WTC11 (cell line): ENCODE data around the gene MYPN. TPM values are rescaled to one million over a fixed set of nuclear protein-coding genes. Genes with fewer than 3 reads are reported as not detected.
"Not testable (repeated sequence)": the region's sequence is repeated elsewhere in the genome, so short reads cannot be mapped to it uniquely, and the experiment has no call there.

Experiments used
- ATAC-seq: fragments of 200-7000 bp; cut with Tn5 transposase; 2 replicates; pipeline ENCODE4 v1.10.0; 2021; ENCODE audit warnings: mild to moderate bottlenecking, moderate library complexity
- CTCF ChIA-PET: fragments of 300-600 bp; sonication (Branson Sonifier 250); formaldehyde crosslinking; loops from one replicate; lab custom pipeline; 2021; ENCODE audit warnings: antibody characterized with exemption; lab: Charles Lee
- POLR2A ChIA-PET: fragments of 350-600 bp; sonication (Branson Sonifier 250); formaldehyde crosslinking; loops from one replicate; lab custom pipeline; 2021; ENCODE audit warnings: antibody characterized with exemption; lab: Charles Lee
- DNase-seq: peaks from one replicate; pipeline ENCODE4 v3.0.0; 2021; ENCODE audit warnings: low spot score
- H3K27ac Mint-ChIP-seq: 2 replicates; pipeline ENCODE4 v1.8.0; 2021; ENCODE audit warnings: mixed read lengths
- H3K27me3 Mint-ChIP-seq: 2 replicates; pipeline ENCODE4 v1.8.0; 2021; ENCODE audit warnings: low read depth, mild to moderate bottlenecking, moderate library complexity, mixed read lengths
- H3K36me3 Mint-ChIP-seq: 2 replicates; pipeline ENCODE4 v1.8.0; 2021; ENCODE audit warnings: mixed read lengths
- H3K4me1 Mint-ChIP-seq: 2 replicates; pipeline ENCODE4 v1.8.0; 2022; ENCODE audit warnings: mixed read lengths
- H3K4me3 Mint-ChIP-seq: 2 replicates; pipeline ENCODE4 v1.8.0; 2021; ENCODE audit warnings: mild to moderate bottlenecking, moderate library complexity, mixed read lengths
- H3K9me3 Mint-ChIP-seq: 2 replicates; pipeline ENCODE4 v1.8.0; 2021; ENCODE audit warnings: mixed read lengths
- ATF1 ChIP-seq: sonication (generic); formaldehyde crosslinking; IDR thresholded peaks from 2 replicates; pipeline ENCODE4 v1.8.1; 2023; ENCODE audit warnings: mild to moderate bottlenecking, moderate library complexity, missing genetic modification reagents
- CREM ChIP-seq: sonication (generic); formaldehyde crosslinking; IDR thresholded peaks from 2 replicates; pipeline ENCODE4 v1.8.1; 2022; ENCODE audit warnings: mild to moderate bottlenecking, missing genetic modification reagents, moderate library complexity
- ETV6 ChIP-seq: sonication (generic); formaldehyde crosslinking; IDR thresholded peaks from 2 replicates; pipeline ENCODE4 v1.8.1; 2022; ENCODE audit warnings: mild to moderate bottlenecking, missing genetic modification reagents
- KAT7 ChIP-seq: sonication (generic); formaldehyde crosslinking; IDR thresholded peaks from 2 replicates; pipeline ENCODE4 v1.8.1; 2023; ENCODE audit warnings: missing genetic modification reagents, mild to moderate bottlenecking, borderline replicate concordance
- MXD4 ChIP-seq: fragments of 250-450 bp; sonication (Bioruptor Pico); IDR thresholded peaks from 2 replicates; pipeline ENCODE4 v1.8.0; 2021; ENCODE audit warnings: mild to moderate bottlenecking, moderate library complexity, borderline replicate concordance
- MYBL2 ChIP-seq: sonication (generic); formaldehyde crosslinking; IDR thresholded peaks from 2 replicates; pipeline ENCODE4 v1.8.1; 2023; ENCODE audit warnings: mild to moderate bottlenecking, moderate library complexity, missing genetic modification reagents
- NR1H2 ChIP-seq: sonication (generic); formaldehyde crosslinking; IDR thresholded peaks from 2 replicates; pipeline ENCODE4 v1.9.0; 2021; ENCODE audit warnings: mild to moderate bottlenecking, moderate library complexity, missing genetic modification reagents
- NR3C1 ChIP-seq: sonication (generic); formaldehyde crosslinking; conservative IDR thresholded peaks from 2 replicates; pipeline ENCODE4 v1.8.1; 2023; ENCODE audit warnings: low read depth, mild to moderate bottlenecking, missing genetic modification reagents
- OVOL2 ChIP-seq: fragments of 250-450 bp; sonication (Bioruptor Pico); IDR thresholded peaks from 2 replicates; pipeline ENCODE4 v1.9.0; 2021; ENCODE audit warnings: mild to moderate bottlenecking, borderline replicate concordance
- RORB ChIP-seq: fragments of 250-450 bp; sonication (Bioruptor Pico); IDR thresholded peaks from 2 replicates; pipeline ENCODE4 v1.9.0; 2021; ENCODE audit warnings: mild to moderate bottlenecking
- SMAD4 ChIP-seq: sonication (generic); formaldehyde crosslinking; IDR thresholded peaks from 2 replicates; pipeline ENCODE4 v1.8.0; 2022; ENCODE audit warnings: mild to moderate bottlenecking, missing genetic modification reagents
- TEAD4 ChIP-seq: sonication (generic); formaldehyde crosslinking; IDR thresholded peaks from 2 replicates; pipeline ENCODE4 v1.8.0; 2022; ENCODE audit warnings: mild to moderate bottlenecking, missing genetic modification reagents
- ZNF219 ChIP-seq: sonication (generic); formaldehyde crosslinking; IDR thresholded peaks from 2 replicates; pipeline ENCODE4 v1.8.0; 2023; ENCODE audit warnings: missing genetic modification reagents, mild to moderate bottlenecking, borderline replicate concordance
- ZNF423 ChIP-seq: fragments of 250-450 bp; sonication (Bioruptor Pico); IDR thresholded peaks from 2 replicates; pipeline ENCODE4 v2.1.2; 2022; ENCODE audit warnings: mild to moderate bottlenecking, moderate library complexity
- total RNA-seq: library from RNA; stranded (reverse); gene quantifications from 3 replicates; pipeline ENCODE4 v1.2.3, GENCODE V29; 2021
- TF ChIP-seq, protein P1 (sequence below): sonication (generic); formaldehyde crosslinking; IDR thresholded peaks from 2 replicates; pipeline ENCODE4 v1.8.0; 2022; ENCODE audit warnings: mild to moderate bottlenecking, missing genetic modification reagents
- TF ChIP-seq, protein P2 (sequence below): fragments of 250-450 bp; sonication (Bioruptor Pico); IDR thresholded peaks from 2 replicates; pipeline ENCODE4 v1.9.0; 2021; ENCODE audit warnings: mild to moderate bottlenecking
- TF ChIP-seq, protein P3 (sequence below): fragments of 250-450 bp; sonication (Bioruptor Pico); IDR thresholded peaks from 2 replicates; pipeline ENCODE4 v1.9.0; 2021; ENCODE audit warnings: moderate library complexity, mild to moderate bottlenecking, inconsistent platforms, borderline replicate concordance
- TF ChIP-seq, protein P4 (sequence below): sonication (generic); formaldehyde crosslinking; IDR thresholded peaks from 2 replicates; pipeline ENCODE4 v1.8.0; 2023; ENCODE audit warnings: missing genetic modification reagents, mild to moderate bottlenecking, borderline replicate concordance
- TF ChIP-seq, protein P5 (sequence below): fragments of 250-450 bp; sonication (Bioruptor Pico); IDR thresholded peaks from 2 replicates; pipeline ENCODE4 v1.9.0; 2021; ENCODE audit warnings: mild to moderate bottlenecking, borderline replicate concordance
- TF ChIP-seq, protein P6 (sequence below): sonication (generic); formaldehyde crosslinking; IDR thresholded peaks from 2 replicates; pipeline ENCODE4 v1.8.1; 2022; ENCODE audit warnings: mild to moderate bottlenecking, missing genetic modification reagents, moderate library complexity, borderline replicate concordance

The MYPN gene
- total RNA-seq, 1 experiment from 2014 or later = not detected

DNA sequence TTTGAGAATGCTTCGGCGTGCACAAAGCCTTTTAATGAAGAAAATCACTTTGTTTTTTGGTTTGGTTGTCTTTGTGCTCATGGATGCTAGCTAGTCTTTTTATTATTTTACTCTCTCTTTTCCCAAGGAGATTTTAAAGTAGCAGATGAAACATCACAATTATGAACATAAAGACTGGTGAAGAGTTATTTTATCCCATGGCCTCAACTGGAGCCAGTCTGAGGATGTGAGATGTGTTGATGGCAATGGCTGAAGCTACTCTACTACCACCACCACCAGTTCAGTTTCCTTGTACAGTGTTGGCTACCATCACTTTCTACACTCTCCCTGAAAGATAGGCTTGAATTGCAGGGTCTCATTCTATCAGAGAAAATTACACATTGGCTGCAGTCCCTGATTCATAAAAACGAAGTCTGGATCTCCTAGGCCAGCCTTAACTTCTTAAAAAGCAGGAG lies 33.7 kb upstream of the MYPN start:
- POLR2A ChIA-PET = no interaction called here
- TF ChIP-seq MYBL2 (CRISPR knock-in tag) = no peak
- TF ChIP-seq CREM (CRISPR knock-in tag) = no peak
- no peak for TF ChIP-seq NR1H2 (CRISPR knock-in tag)
- no peak for TF ChIP-seq RORB
- TF ChIP-seq, protein P1, sequence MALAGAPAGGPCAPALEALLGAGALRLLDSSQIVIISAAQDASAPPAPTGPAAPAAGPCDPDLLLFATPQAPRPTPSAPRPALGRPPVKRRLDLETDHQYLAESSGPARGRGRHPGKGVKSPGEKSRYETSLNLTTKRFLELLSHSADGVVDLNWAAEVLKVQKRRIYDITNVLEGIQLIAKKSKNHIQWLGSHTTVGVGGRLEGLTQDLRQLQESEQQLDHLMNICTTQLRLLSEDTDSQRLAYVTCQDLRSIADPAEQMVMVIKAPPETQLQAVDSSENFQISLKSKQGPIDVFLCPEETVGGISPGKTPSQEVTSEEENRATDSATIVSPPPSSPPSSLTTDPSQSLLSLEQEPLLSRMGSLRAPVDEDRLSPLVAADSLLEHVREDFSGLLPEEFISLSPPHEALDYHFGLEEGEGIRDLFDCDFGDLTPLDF = no peak
- TF ChIP-seq, protein P2, sequence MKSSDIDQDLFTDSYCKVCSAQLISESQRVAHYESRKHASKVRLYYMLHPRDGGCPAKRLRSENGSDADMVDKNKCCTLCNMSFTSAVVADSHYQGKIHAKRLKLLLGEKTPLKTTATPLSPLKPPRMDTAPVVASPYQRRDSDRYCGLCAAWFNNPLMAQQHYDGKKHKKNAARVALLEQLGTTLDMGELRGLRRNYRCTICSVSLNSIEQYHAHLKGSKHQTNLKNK (CRISPR knock-in tag) = no peak
- TF ChIP-seq, protein P3, sequence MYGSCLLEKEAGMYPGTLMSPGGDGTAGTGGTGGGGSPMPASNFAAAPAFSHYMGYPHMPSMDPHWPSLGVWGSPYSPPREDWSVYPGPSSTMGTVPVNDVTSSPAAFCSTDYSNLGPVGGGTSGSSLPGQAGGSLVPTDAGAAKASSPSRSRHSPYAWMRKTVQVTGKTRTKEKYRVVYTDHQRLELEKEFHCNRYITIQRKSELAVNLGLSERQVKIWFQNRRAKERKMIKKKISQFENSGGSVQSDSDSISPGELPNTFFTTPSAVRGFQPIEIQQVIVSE (CRISPR knock-in tag) = no peak
- TF ChIP-seq, protein P4, sequence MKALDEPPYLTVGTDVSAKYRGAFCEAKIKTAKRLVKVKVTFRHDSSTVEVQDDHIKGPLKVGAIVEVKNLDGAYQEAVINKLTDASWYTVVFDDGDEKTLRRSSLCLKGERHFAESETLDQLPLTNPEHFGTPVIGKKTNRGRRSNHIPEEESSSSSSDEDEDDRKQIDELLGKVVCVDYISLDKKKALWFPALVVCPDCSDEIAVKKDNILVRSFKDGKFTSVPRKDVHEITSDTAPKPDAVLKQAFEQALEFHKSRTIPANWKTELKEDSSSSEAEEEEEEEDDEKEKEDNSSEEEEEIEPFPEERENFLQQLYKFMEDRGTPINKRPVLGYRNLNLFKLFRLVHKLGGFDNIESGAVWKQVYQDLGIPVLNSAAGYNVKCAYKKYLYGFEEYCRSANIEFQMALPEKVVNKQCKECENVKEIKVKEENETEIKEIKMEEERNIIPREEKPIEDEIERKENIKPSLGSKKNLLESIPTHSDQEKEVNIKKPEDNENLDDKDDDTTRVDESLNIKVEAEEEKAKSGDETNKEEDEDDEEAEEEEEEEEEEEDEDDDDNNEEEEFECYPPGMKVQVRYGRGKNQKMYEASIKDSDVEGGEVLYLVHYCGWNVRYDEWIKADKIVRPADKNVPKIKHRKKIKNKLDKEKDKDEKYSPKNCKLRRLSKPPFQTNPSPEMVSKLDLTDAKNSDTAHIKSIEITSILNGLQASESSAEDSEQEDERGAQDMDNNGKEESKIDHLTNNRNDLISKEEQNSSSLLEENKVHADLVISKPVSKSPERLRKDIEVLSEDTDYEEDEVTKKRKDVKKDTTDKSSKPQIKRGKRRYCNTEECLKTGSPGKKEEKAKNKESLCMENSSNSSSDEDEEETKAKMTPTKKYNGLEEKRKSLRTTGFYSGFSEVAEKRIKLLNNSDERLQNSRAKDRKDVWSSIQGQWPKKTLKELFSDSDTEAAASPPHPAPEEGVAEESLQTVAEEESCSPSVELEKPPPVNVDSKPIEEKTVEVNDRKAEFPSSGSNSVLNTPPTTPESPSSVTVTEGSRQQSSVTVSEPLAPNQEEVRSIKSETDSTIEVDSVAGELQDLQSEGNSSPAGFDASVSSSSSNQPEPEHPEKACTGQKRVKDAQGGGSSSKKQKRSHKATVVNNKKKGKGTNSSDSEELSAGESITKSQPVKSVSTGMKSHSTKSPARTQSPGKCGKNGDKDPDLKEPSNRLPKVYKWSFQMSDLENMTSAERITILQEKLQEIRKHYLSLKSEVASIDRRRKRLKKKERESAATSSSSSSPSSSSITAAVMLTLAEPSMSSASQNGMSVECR = no peak
- no peak for TF ChIP-seq TEAD4 (CRISPR knock-in tag)
- no peak for TF ChIP-seq ETV6 (CRISPR knock-in tag)
- no peak for TF ChIP-seq ZNF423 (CRISPR knock-in tag)
- TF ChIP-seq ATF1 (CRISPR knock-in tag) = no peak
- no peak for TF ChIP-seq ZNF219
- TF ChIP-seq KAT7 (CRISPR knock-in tag) = no peak
- no peak for TF ChIP-seq NR3C1 (CRISPR knock-in tag)
- no peak for TF ChIP-seq OVOL2 (CRISPR knock-in tag)
- peak overlapping the region; percentile 98 for H3K4me3 Mint-ChIP-seq
- no peaks in the 10 kb centered on the region; the same call in 1 of the 2 replicates for H3K27me3 Mint-ChIP-seq
- peak overlapping the region; percentile 91 for H3K27ac Mint-ChIP-seq
- DNase-seq (no peak), ATAC-seq (no peak)
- no peaks in the 10 kb centered on the region for H3K9me3 Mint-ChIP-seq
- peaks cover 31% of the 10 kb centered on the region for H3K4me1 Mint-ChIP-seq
- peaks cover 5% of the 10 kb centered on the region for H3K36me3 Mint-ChIP-seq
- CTCF ChIA-PET = no interaction called here

DNA sequence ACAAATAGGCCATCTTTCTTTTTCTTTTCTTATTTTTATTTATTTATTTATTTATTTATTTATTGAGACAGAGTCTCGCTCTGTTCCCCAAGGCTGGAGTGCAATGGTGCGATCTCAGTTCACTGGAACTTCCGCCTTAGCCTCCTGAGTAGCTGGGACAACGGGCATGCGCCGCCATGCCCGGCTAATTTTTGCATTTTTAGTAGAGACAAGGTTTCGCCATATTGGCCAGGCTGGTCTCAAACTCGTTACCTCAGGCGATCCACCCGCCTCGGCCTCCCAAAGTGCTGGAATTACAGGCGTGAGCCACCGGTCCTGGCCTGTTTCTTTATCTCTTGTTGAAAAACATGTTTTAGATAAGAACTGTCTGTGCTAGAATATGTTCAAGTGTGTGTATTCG lies 33.2 kb upstream of the MYPN start:
- H3K4me3 Mint-ChIP-seq, H3K9me3 Mint-ChIP-seq, H3K36me3 Mint-ChIP-seq, H3K27me3 Mint-ChIP-seq, H3K27ac Mint-ChIP-seq, CTCF ChIA-PET, DNase-seq, POLR2A ChIA-PET, ATAC-seq: not testable (repeated sequence)
- H3K4me1 Mint-ChIP-seq = peaks cover 27% of the 10 kb centered on the region

DNA sequence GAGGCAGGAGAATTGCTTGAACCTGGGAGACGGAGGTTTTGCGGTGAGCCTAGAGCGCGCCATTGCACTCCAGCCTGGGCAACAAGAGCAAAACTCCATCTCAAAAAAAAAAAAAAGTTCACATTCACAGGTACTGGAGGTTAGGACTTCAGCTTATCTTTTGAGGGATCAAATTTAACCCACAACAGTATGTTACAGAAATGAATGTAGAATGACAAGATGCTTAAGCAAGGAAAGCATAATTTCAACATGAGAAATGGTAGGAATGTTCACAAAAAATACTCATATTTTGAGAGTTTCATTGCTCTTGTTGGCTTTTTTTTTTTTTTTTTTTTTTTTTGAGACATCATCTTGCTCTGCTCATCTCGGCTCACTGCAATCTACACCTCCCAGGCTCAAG lies 32.3 kb upstream of the MYPN start:
- no peak overlapping the region for H3K27ac Mint-ChIP-seq
- H3K36me3 Mint-ChIP-seq = no peaks in the 10 kb centered on the region
- no peak for DNase-seq
- no peaks in the 10 kb centered on the region; the same call in 1 of the 2 replicates for H3K27me3 Mint-ChIP-seq
- ChIA-PET CTCF (no interaction called here), POLR2A (no interaction called here)
- H3K9me3 Mint-ChIP-seq = no peaks in the 10 kb centered on the region
- peaks cover 23% of the 10 kb centered on the region for H3K4me1 Mint-ChIP-seq
- no peak for ATAC-seq
- H3K4me3 Mint-ChIP-seq = no peak overlapping the region
- TF ChIP-seq ETV6 (CRISPR knock-in tag) = no peak
- TF ChIP-seq MXD4 (CRISPR knock-in tag) = no peak
- no peak for TF ChIP-seq SMAD4 (CRISPR knock-in tag)
- TF ChIP-seq, protein P2 (CRISPR knock-in tag) = no peak
- TF ChIP-seq, protein P5, sequence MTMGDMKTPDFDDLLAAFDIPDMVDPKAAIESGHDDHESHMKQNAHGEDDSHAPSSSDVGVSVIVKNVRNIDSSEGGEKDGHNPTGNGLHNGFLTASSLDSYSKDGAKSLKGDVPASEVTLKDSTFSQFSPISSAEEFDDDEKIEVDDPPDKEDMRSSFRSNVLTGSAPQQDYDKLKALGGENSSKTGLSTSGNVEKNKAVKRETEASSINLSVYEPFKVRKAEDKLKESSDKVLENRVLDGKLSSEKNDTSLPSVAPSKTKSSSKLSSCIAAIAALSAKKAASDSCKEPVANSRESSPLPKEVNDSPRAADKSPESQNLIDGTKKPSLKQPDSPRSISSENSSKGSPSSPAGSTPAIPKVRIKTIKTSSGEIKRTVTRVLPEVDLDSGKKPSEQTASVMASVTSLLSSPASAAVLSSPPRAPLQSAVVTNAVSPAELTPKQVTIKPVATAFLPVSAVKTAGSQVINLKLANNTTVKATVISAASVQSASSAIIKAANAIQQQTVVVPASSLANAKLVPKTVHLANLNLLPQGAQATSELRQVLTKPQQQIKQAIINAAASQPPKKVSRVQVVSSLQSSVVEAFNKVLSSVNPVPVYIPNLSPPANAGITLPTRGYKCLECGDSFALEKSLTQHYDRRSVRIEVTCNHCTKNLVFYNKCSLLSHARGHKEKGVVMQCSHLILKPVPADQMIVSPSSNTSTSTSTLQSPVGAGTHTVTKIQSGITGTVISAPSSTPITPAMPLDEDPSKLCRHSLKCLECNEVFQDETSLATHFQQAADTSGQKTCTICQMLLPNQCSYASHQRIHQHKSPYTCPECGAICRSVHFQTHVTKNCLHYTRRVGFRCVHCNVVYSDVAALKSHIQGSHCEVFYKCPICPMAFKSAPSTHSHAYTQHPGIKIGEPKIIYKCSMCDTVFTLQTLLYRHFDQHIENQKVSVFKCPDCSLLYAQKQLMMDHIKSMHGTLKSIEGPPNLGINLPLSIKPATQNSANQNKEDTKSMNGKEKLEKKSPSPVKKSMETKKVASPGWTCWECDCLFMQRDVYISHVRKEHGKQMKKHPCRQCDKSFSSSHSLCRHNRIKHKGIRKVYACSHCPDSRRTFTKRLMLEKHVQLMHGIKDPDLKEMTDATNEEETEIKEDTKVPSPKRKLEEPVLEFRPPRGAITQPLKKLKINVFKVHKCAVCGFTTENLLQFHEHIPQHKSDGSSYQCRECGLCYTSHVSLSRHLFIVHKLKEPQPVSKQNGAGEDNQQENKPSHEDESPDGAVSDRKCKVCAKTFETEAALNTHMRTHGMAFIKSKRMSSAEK (CRISPR knock-in tag) = no peak
- TF ChIP-seq, protein P6, sequence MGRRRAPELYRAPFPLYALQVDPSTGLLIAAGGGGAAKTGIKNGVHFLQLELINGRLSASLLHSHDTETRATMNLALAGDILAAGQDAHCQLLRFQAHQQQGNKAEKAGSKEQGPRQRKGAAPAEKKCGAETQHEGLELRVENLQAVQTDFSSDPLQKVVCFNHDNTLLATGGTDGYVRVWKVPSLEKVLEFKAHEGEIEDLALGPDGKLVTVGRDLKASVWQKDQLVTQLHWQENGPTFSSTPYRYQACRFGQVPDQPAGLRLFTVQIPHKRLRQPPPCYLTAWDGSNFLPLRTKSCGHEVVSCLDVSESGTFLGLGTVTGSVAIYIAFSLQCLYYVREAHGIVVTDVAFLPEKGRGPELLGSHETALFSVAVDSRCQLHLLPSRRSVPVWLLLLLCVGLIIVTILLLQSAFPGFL (CRISPR knock-in tag) = no peak
